ENCODE measurements around the gene DUOXA2.
A peak's percentile ranks its signal among the peaks of the same experiment; 100 is the strongest.

Gene DUOXA2

GRCh38 chr15:45165536-45165935 is 51.4 kb downstream of the DUOXA2 start:
- DNase-seq: peak; percentile 11

GRCh38 chr15:45166834-45167630 is 52.9 kb downstream of the DUOXA2 start:
- DNase-seq: peak; percentile 82

GRCh38 chr15:45167631-45168205 is 53.6 kb downstream of the DUOXA2 start:
- DNase-seq: no peak

Measured in COR-L47 (cell line).